Measurements from ENCODE around the gene NUMBL. TPM values are rescaled to one million over a fixed set of nuclear protein-coding genes. Genes with fewer than 3 reads are reported as not detected.
"Not testable (repeated sequence)": the region's sequence is repeated elsewhere in the genome, so short reads cannot be mapped to it uniquely, and the experiment has no call there.

NUMBL gene
- 1 to 10 TPM; 6.2 to 9.2 TPM for total RNA-seq

DNA sequence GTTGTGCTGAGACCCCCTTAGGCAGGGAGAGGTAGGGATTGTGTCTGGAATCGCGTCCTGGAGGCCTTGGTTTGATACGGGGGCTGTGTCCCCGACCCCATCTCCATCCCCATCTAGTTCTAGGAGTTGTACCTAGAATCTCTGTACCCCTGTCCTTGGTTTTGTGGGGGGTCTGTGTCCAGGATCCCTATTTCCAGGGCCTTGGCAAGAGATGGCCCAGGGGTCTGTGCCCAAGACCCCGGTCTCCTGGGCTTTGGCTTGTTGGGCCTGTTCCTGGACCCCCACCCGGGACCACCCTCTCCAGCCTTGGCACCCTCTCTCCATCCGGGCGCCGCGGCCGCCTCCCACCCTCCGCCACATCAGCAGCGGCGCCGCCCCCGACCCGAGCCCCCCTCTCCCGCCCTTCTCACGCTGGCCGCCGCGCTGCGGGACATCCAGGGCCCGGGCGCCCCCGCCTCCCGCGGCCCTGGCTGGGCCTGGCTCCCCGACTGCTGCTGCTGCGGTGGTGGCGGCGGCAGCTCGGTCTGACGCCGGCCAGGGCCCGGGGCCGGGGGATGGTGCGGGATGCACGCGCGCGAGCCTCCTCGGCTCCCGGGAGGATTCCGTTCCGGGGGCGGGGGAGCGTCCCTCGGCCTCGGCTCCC, at the start of gene NUMBL:
TSS of gene NUMBL (minus strand) at position 602 of the 643 bp plus-strand sequence. CDS start at position 434, 168 bp downstream.
- Mint-ChIP-seq H3K27me3 (ENCODE audit: low read depth) (no peaks in the 10 kb centered on the region), H3K27ac (peak within 1 kb of the TSS; percentile 95), H3K4me3 (peak within 1 kb of the TSS; percentile 87), H3K4me1 (ENCODE audit: low read depth) (peaks cover 7% of the 10 kb centered on the region), H3K9me3 (no peaks in the 10 kb centered on the region), H3K36me3 (ENCODE audit: low read depth) (peaks cover 4% of the 10 kb centered on the region)
- no peak for DNase-seq
- CTCF ChIA-PET: interaction anchor here (0.6 to 1.3 kb wide), 4 partner anchors 27 to 524 kb away, joined by 3 to 5 read pairs (median 3); no protein-coding TSS in a partner anchor
- intact Hi-C loops (cut with micrococcal nuclease): loop anchor here (1.0 to 2.0 kb wide), 5 partner anchors 26 to 108 kb away; partner anchors contain the start of genes COQ8B and SNRPA

DNA sequence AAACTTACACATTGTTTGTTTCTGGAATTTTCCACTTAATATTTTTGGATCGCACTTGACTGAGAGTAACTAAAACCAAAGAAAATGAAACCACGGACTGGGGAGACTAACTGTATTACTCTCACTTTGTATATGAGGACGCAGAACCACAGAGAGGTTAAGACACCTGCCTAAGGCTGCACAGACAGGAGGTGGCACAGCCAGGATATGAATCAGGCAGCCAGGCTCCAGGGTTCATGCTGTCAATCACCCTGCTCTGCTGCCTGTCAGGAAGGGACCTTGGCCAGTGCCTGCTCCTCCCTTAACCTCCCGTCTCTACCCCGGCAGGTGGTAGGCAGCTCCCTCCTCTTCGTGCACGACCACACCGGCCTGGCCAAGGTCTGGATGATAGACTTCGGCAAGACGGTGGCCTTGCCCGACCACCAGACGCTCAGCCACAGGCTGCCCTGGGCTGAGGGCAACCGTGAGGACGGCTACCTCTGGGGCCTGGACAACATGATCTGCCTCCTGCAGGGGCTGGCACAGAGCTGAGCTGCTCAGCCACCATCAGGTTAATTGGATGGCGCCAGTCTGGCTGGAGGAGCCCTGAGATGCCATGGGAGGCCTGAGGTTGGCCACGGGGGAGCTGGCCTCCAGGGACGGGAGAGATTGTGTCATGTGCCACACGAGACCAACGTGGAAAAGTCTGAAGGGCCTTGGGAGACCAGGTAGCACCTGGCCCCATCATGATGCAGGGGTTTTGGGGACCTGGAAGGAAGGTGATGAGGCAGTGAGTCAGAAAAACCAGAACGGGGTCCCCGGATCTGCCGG, 48.8 kb upstream of the NUMBL start:
- H3K36me3 Mint-ChIP-seq (ENCODE audit: low read depth): peaks cover 12% of the 10 kb centered on the region
- CTCF ChIA-PET: no interaction called here
- no peak for DNase-seq
- no peaks in the 10 kb centered on the region for H3K9me3 Mint-ChIP-seq
- no peak overlapping the region for H3K27ac Mint-ChIP-seq
- no peaks in the 10 kb centered on the region for H3K27me3 Mint-ChIP-seq (ENCODE audit: low read depth)
- H3K4me1 Mint-ChIP-seq (ENCODE audit: low read depth): no peaks in the 10 kb centered on the region
- intact Hi-C loops (cut with micrococcal nuclease): no loop called here
- H3K4me3 Mint-ChIP-seq: no peak overlapping the region

DNA sequence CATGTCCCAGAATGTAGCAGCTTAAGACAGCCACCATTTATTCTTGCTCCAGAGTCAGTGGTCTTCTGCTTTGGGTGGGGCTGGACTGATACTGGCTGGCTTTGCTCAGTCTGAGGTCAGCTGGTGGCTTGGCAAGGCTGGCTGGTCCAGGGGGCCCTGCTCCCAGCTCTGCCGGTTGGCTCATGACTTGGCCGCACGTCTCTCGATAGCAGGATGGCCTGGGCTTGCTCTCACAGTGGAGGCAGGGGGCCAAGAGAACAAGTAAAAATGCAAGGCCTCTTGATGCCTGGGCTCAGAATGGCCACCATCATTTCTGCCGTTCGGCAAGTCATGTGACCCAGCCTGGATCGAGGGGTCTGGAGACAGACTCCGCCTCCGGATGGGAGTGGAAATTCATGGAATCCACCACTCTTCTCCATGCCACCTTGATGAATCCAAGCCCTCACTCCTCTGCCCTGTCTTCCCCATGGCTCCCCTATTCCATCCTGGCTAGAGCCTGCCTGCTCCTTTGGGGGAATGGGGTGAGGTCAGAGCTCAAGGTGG, 46.7 kb upstream of the NUMBL start:
- H3K4me3 Mint-ChIP-seq: no peak overlapping the region
- intact Hi-C loops (cut with micrococcal nuclease): no loop called here
- no peaks in the 10 kb centered on the region for H3K27me3 Mint-ChIP-seq (ENCODE audit: low read depth)
- H3K36me3 Mint-ChIP-seq (ENCODE audit: low read depth): peaks cover 12% of the 10 kb centered on the region
- CTCF ChIA-PET: no interaction called here
- DNase-seq: no peak
- H3K4me1 Mint-ChIP-seq (ENCODE audit: low read depth): no peaks in the 10 kb centered on the region
- H3K27ac Mint-ChIP-seq: no peak overlapping the region
- no peaks in the 10 kb centered on the region for H3K9me3 Mint-ChIP-seq

DNA sequence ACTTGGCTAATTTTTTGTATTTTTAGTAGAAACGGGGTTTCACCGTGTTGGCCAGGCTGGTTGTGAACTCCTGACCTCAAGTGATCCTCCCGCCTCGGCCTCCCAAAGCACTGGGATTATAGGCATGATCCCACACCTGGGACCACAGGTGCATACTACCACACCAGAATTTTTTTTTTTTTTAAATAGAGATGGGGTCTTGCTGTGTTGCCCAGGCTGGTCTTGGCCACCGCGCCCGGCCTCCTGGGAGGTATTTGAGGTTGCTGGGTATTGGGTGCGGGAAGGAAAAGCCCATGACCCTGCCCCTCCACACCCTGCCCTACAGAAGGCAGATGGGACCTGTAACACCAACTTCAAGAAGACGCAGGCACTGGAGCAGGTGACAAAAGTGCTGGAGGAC, 46.2 kb upstream of the NUMBL start:
- Mint-ChIP-seq H3K9me3 (no peaks in the 10 kb centered on the region), H3K27ac (no peak overlapping the region), H3K4me1 (ENCODE audit: low read depth) (no peaks in the 10 kb centered on the region), H3K4me3 (no peak overlapping the region), H3K27me3 (ENCODE audit: low read depth) (no peaks in the 10 kb centered on the region), H3K36me3 (ENCODE audit: low read depth) (peaks cover 12% of the 10 kb centered on the region)
- CTCF ChIA-PET: no interaction called here
- intact Hi-C loops (cut with micrococcal nuclease): no loop called here
- DNase-seq: no peak

GRCh38 chr19:40735013-40735771, 44.7 kb upstream of the NUMBL start:
- no peak overlapping the region for H3K4me3 Mint-ChIP-seq
- H3K9me3 Mint-ChIP-seq: no peaks in the 10 kb centered on the region
- DNase-seq: no peak
- peaks cover 16% of the 10 kb centered on the region for H3K36me3 Mint-ChIP-seq (ENCODE audit: low read depth)
- H3K27me3 Mint-ChIP-seq (ENCODE audit: low read depth): no peaks in the 10 kb centered on the region
- intact Hi-C loops (cut with micrococcal nuclease): no loop called here
- no peaks in the 10 kb centered on the region for H3K4me1 Mint-ChIP-seq (ENCODE audit: low read depth)
- H3K27ac Mint-ChIP-seq: no peak overlapping the region
- CTCF ChIA-PET: no interaction called here

- intact Hi-C loops (cut with micrococcal nuclease): no loop called here
- CTCF ChIA-PET: interaction anchor here (0.9 kb wide), 1 partner anchor 80 kb away, joined by 3 read pairs; no protein-coding TSS in a partner anchor
Observed at GRCh38 chr19:40733149-40733548, 42.7 kb upstream of the NUMBL start.

GRCh38 chr19:40732304-40732703, 41.9 kb upstream of the NUMBL start:
- CTCF ChIA-PET, H3K27ac Mint-ChIP-seq: not testable (repeated sequence)

More at GRCh38 chr19:40733149-40733548, 42.7 kb upstream of the NUMBL start:
- Mint-ChIP-seq H3K27me3 (ENCODE audit: low read depth) (no peaks in the 10 kb centered on the region), H3K9me3 (no peaks in the 10 kb centered on the region), H3K4me1 (ENCODE audit: low read depth) (no peaks in the 10 kb centered on the region), H3K4me3 (no peak overlapping the region), H3K36me3 (ENCODE audit: low read depth) (peaks cover 18% of the 10 kb centered on the region), H3K27ac (no peak overlapping the region)
- DNase-seq: no peak

DNA sequence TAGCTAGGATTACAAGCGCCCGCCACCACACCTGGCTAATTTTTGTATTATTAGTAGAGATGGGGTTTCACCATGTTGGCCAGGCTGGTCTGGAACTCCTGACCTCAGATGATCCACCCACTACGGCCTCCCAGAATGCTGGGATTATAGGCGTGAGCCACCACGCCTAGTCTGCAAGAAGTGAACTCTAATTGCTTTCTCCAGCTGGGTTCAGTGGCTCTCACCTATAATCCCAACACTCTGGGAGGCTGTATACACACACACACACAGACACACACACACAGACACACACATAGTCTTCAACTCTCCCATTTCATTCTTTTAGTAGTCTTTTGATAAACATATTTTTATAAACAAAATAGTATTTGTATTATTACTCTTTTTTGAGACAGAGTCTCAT, 39.6 kb upstream of the NUMBL start:
- DNase-seq; H3K27me3 Mint-ChIP-seq (ENCODE audit: low read depth); H3K4me3 Mint-ChIP-seq; H3K4me1 Mint-ChIP-seq (ENCODE audit: low read depth); H3K9me3 Mint-ChIP-seq; H3K27ac Mint-ChIP-seq; intact Hi-C loops (cut with micrococcal nuclease): not testable (repeated sequence)
- CTCF ChIA-PET: interaction anchor here (0.7 kb wide), 1 partner anchor 77 kb away, joined by 3 read pairs; no protein-coding TSS in a partner anchor
- peaks cover 23% of the 10 kb centered on the region for H3K36me3 Mint-ChIP-seq (ENCODE audit: low read depth)

More at GRCh38 chr19:40732304-40732703, 41.9 kb upstream of the NUMBL start:
- DNase-seq; H3K4me3 Mint-ChIP-seq; intact Hi-C loops (cut with micrococcal nuclease); H3K27me3 Mint-ChIP-seq (ENCODE audit: low read depth); H3K4me1 Mint-ChIP-seq (ENCODE audit: low read depth); H3K9me3 Mint-ChIP-seq: not testable (repeated sequence)
- H3K36me3 Mint-ChIP-seq (ENCODE audit: low read depth): peaks cover 21% of the 10 kb centered on the region

GRCh38 chr19:40726279-40726678, 35.8 kb upstream of the NUMBL start:
- intact Hi-C loops (cut with micrococcal nuclease): no loop called here
- no peaks in the 10 kb centered on the region for H3K27me3 Mint-ChIP-seq (ENCODE audit: low read depth)
- H3K4me3 Mint-ChIP-seq: no peak overlapping the region
- CTCF ChIA-PET: interaction anchor here (0.7 to 1.2 kb wide), 2 partner anchors 35 to 93 kb away, joined by 3 read pairs; no protein-coding TSS in a partner anchor
- no peaks in the 10 kb centered on the region for H3K9me3 Mint-ChIP-seq
- no peak for DNase-seq
- H3K27ac Mint-ChIP-seq: no peak overlapping the region
- H3K36me3 Mint-ChIP-seq (ENCODE audit: low read depth): peaks cover 36% of the 10 kb centered on the region
- peaks cover 31% of the 10 kb centered on the region for H3K4me1 Mint-ChIP-seq (ENCODE audit: low read depth)

GRCh38 chr19:40724855-40725254, 34.4 kb upstream of the NUMBL start:
- no peaks in the 10 kb centered on the region for H3K9me3 Mint-ChIP-seq
- CTCF ChIA-PET: no interaction called here
- H3K4me3 Mint-ChIP-seq: no peak overlapping the region
- H3K27ac Mint-ChIP-seq: peak overlapping the region; percentile 70
- peaks cover 45% of the 10 kb centered on the region for H3K4me1 Mint-ChIP-seq (ENCODE audit: low read depth)
- intact Hi-C loops (cut with micrococcal nuclease): loop anchor here (1.0 to 2.0 kb wide), 3 partner anchors 9 to 52 kb away; partner anchors contain the start of genes ACTMAP, COQ8B and SNRPA
- H3K36me3 Mint-ChIP-seq (ENCODE audit: low read depth): peaks cover 30% of the 10 kb centered on the region
- peak; percentile 45 for DNase-seq
- no peaks in the 10 kb centered on the region for H3K27me3 Mint-ChIP-seq (ENCODE audit: low read depth)

DNA sequence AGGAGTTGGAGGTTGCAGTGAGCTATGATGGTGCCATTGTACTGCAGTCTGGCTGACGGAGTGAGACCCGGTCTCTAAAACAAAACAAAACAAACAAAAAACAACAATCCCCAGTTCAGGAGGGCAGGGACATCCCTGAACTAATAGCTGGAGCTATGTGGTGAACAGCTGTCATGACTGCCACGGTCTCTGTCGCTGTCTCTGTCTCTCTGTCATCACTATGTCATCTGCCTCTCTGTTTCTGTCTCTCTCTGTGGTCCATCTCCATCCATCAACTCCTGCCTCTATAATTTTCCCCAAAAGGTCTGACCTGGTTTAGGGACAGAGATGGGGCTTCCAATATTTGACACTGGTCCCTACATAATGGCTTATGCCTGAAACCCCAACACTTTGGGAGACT, 33.9 kb upstream of the NUMBL start:
- intact Hi-C loops (cut with micrococcal nuclease): loop anchor here (1.0 to 2.0 kb wide), 3 partner anchors 8 to 52 kb away; partner anchors contain the start of genes ACTMAP, COQ8B and SNRPA
- Mint-ChIP-seq H3K9me3 (no peaks in the 10 kb centered on the region), H3K4me3 (no peak overlapping the region), H3K27me3 (ENCODE audit: low read depth) (no peaks in the 10 kb centered on the region), H3K36me3 (ENCODE audit: low read depth) (peaks cover 30% of the 10 kb centered on the region), H3K4me1 (ENCODE audit: low read depth) (peaks cover 50% of the 10 kb centered on the region), H3K27ac (peak overlapping the region; percentile 69)
- CTCF ChIA-PET: no interaction called here
- DNase-seq: peak; percentile 39

All from activated naive CD4-positive, alpha-beta T cell treated with anti-CD3 and anti-CD28 coated beads for 36 hours (primary cell).